Stimulated activated CD8-positive, alpha-beta memory T cell treated with anti-CD3 and anti-CD28 coated beads, Interleukin-2, amount 100 ng/mL, for 1 hour (primary cell): ENCODE data around the gene CDT1.
"Not testable (repeated sequence)": the region's sequence is repeated elsewhere in the genome, so short reads cannot be mapped to it uniquely, and the experiment has no call there.

ENCODE experiments used
- DNase-seq, 2 donors: peaks; one replicate each; pipeline ENCODE4 v3.0.0-alpha.2; 2020; ENCODE audit warnings: low read depth in 2 of 2

The CDT1 gene

DNA sequence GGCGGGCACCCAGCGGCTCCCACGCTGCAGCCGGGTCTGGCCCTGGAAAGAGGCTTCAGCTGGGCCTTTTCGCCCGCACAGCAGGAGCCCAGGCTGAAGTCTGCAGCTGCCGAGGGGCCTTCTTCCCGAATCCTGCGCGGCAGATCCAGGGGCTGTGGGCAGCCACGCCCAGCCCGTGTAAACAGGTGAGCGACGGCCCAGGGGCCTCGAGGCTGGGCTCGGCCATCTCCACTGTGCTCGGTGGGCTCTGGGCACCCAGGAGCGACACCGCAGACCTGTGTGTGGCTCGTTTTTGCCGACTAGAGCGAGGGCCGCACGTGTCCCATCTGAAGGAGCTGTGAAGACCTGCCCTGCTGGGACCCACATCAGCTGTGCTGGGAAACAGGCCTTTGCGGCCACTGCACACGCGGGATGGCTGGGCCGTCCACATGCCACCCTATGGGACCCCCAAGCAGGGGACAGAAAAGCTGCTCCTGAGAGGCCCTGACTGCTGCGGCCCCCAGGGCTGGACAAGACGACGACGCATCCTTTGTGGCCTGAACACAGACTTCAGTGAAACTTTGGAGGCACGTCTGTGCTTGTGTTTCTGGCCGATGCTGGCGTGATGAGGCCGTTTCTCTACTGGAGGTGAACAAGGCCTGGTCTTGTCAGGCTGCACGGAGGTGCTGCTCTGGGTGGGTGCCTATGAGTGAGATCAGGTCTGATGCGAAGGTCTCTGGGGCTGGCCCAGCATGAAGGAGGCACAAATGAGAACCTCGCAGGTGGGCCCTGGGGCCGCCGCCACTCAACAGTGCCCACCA lies 13.3 kb downstream of the CDT1 start:
- DNase-seq, result no peak

GRCh38 chr16:88817785-88818574 lies 14.4 kb downstream of the CDT1 start:
- DNase-seq, result no peak

DNA sequence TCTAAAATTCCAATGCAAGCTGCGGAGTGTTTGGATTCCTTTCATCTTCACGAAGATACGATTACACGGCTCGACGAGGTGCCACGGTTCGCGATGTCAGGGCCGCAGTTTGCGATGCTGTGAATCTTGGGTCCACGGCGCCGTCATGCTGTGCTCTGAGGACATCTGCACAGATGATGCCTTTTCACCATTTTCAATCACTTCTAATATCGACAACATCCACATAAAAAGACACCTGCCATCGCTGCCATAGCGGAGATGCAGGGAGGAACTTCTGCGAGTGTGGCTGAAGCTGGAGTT lies 14.9 kb downstream of the CDT1 start:
- no peak for DNase-seq

- no peak for DNase-seq
Observed at GRCh38 chr16:88819126-88819525, 15.5 kb downstream of the CDT1 start.

- DNase-seq, result no peak
Observed at GRCh38 chr16:88820385-88821025, 16.9 kb downstream of the CDT1 start.

- no peak for DNase-seq
Observed at GRCh38 chr16:88821168-88821850, 17.7 kb downstream of the CDT1 start.

DNA sequence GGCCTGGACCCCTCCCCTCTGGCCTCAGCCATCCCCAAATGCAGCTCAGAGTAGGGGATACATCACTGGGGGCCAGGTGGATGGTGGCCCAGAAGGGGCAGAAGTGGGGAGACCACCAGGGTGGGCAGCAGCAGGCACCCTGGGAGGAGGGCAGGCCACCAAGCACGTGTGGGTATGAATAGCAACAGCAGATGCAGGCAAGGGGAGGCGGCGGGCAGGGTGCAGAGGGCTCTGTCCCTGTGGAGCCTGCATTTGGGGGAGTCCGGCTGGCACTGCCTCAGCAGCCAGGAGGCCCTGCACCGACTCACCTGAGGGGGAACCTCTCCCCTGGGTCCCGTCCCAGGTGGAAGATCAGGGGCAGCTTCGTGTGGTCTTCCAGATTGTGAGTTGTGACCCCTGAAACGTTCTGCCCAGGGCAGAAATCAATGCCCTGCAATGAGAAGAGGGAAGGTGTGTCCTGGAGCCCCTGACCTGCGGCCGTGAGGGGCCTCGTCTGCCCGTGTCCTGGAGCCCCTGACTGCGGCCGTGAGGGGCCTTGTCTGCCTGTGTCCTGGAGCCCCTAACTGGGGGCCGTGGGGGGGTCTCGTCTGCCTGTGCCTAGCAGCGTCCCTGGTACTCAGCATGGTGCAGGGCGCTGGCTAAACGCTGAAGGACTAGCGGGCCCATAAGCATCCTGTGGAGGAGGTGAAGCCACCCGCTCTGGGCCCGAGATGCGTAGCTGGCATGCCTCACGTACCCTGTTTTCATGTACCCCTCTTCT lies 18.9 kb downstream of the CDT1 start:
- DNase-seq, result no peak

- not testable (repeated sequence) for DNase-seq
Observed at GRCh38 chr16:88823646-88824045, 20.1 kb downstream of the CDT1 start.

GRCh38 chr16:88824256-88825077 lies 20.9 kb downstream of the CDT1 start:
- no peak for DNase-seq

- no peak for DNase-seq
Observed at GRCh38 chr16:88825146-88825545, 21.6 kb downstream of the CDT1 start.

DNA sequence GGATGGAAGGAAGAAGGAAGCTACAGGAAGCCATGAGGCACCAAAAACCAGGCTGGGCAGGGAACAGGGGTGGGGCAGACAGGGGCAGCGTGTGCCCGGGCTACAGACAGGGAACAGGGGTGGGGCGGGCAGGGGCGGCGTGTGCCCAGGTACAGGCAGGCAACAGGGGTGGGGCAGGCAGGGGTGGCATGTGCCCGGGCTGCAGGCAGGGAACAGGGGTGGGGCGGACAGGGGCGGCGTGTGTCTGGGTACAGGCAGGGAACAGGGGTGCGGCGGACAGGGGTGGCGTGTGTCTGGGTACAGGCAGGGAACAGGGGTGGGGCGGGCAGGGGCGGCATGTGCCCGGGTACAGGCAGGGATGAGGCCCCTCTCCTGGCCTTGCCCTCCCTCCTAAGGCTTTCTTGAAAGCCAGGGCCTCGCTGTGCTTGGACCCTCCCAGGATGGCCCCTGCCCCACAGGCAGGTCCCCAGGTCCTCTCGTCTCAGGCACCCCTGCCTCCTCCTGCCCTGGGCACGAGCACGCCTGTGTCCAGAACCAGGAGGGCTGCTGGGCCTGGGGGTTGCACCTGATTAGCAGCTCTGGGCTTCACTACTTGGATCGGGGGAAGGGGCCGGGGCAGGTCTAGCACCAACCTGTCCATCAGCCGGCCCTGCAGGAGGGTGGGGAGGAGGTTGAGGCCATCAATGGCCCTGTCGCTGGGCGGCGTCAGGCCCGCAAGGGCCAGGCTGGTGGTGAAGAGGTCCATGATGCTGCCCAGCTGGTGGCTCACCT lies 22.7 kb downstream of the CDT1 start:
- DNase-seq, result no peak

- DNase-seq, result no peak
Observed at GRCh38 chr16:88827727-88828126, 24.1 kb downstream of the CDT1 start.

DNA sequence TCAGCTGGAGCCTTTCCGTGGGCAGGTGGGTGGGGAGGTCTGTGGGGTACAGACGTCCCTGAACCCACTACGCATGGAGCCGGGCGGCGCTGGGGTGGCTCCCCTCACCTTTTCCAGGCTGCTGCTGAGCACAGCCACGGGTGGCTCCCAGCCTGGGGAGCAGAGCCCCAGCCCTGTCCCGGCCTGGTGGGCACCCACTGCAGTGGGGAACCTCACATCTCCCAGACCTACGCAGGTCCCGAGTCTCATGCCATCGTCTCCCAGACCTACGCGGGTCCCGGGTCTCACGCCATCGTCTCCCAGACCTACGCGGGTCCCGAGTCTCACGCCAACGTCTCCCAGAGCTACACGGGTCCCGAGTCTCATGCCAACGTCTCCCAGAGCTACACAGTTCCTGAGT lies 25.1 kb downstream of the CDT1 start:
- no peak for DNase-seq

DNA sequence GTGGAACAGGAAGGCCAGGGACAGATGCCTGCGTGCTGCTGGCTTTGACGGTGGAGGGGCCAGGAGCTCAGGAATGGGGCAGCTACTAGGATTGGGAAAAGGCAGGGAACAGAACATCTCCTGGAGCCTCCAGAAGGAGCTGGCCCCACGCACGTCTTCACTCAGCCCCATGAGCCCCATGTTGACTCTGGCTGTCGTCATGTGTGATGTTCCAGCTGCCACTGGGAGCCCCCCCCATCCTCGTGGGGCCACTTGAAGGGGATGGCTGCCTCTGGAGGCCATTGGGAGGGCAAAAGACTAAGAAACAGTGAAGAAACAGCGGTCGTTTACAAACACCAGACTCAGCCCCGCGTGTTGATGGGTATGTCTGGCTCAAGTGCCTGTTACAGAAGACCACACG lies 26.7 kb downstream of the CDT1 start:
- no peak for DNase-seq

DNA sequence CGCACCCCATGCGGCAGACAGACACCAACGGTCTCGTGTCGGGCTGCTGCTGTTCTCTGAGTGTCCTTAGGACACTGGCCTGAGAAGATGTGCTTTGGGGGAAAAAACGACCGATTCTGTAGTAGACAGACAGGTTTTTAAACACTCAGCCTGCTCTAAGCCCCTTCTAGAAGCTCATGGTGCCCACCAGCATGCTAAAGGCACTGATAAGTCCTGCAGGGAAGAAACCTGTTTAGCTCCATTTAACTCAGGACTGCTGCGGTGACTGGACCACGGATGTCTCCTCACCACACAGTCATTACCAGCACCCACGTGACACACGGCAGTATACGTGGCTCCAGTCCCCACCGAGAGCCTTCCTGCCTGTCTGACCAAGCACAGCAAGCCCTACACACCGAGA lies 27.2 kb downstream of the CDT1 start:
- DNase-seq, result no peak

DNA sequence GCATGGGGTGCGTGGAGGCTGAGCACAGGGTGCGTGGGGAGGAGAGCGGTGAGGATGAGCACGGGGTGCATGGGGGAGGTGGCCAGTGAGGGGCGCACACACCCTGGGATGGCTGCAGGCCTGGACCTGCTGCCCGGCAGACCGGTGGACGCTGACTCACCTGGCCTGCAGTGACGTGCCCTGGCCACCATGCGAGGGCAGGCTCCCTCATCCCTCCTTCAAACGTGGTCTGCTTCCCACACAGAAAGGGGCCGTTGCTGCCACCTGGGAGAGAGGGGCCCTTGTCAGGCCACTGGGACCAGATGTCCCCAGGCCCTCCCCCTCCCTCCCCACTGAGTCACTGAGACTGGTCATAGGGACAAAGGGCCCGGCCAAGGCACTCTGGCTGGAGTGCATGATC lies 28.2 kb downstream of the CDT1 start:
- no peak for DNase-seq

DNA sequence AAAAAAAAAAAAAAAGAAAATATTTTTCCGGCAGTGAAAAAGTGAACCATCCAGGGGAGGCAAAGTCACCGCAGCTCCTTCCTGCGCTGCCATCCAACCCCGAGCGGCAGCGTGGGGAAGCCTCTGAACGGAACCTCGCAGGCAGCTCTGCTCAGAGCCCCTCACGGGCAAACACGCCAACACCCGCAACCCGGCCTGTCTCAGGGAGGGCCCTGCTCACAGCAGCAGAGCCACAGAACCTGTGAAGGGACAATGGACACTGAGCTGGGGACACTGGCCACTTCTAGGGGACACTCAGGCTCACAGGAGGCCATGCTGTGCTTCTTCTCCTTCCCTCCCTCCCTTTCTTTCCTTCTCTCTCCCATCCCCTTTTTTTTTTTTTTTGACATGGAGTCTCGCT lies 29.5 kb downstream of the CDT1 start:
- no peak for DNase-seq

DNA sequence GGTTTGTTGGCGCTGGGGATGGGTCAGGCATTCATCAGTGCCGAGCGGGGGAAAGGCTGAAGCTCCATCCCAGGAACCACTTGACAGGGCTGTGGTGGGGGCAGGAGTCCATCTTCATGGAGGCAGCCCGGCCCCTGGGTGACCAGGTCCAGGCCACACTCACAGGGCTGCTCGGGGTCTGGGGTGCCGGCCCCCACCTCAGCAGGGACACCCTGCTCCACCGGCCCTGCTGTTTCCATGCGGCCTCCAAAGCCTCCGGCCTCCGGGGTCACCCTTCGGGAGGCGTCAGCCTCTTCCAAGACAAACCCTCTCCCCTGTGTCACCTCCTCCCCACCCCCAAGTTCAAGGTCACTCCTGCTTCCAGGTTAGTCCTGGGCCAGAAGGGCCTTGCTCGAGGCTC lies 31.1 kb downstream of the CDT1 start:
- DNase-seq, result no peak

GRCh38 chr16:88835383-88835782 lies 31.8 kb downstream of the CDT1 start:
- no peak for DNase-seq

GRCh38 chr16:88835818-88836217 lies 32.2 kb downstream of the CDT1 start:
- DNase-seq, result no peak
